GM21423 (cell line): ENCODE results near the gene YAP1.

Experiments
- ATAC-seq: cut with Tn5 transposase; IDR thresholded peaks from one replicate; pipeline ENCODE4 v1.9.1; 2021; ENCODE audit warnings: mild to moderate bottlenecking, moderate library complexity; ENCODE audit not compliant: unreplicated experiment

YAP1 gene

DNA sequence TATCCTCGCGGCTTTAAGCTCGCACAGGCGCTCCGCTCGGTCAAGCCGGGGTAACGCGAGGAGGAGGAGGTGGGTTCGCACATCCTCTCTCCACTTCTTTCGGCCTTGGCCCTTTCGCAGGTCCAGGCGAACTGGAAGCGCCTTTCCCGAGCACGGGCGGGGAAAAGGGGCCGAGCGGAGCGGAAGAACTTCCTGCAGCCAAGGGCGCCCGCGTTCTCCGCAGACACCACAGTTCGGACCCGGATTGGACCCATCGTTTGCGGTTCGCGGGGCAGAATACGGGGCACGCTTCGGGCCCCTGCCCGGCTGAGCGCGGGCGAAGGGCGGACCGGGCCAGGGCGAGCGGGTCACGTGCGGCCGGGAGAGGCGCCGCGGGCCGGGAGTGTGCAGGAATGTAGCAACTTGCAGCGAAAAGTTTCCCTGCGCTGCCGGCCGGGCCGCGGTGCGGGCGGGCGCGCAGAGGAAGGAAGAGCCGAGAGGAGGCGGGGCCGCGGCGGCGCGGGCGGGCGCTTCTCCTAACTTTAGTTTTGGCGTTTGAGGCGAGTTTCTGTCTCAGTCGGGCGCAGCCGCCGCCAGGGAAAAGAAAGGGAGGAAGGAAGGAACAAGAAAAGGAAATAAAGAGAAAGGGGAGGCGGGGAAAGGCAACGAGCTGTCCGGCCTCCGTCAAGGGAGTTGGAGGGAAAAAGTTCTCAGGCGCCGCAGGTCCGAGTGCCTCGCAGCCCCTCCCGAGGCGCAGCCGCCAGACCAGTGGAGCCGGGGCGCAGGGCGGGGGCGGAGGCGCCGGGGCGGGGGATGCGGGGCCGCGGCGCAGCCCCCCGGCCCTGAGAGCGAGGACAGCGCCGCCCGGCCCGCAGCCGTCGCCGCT is at the start of gene YAP1:
Gene YAP1, plus strand, starts transcription at position 552 of the 865 bp plus-strand sequence. CDS start 402 bp downstream, outside the sequence.
- peak; percentile 90 for ATAC-seq

DNA sequence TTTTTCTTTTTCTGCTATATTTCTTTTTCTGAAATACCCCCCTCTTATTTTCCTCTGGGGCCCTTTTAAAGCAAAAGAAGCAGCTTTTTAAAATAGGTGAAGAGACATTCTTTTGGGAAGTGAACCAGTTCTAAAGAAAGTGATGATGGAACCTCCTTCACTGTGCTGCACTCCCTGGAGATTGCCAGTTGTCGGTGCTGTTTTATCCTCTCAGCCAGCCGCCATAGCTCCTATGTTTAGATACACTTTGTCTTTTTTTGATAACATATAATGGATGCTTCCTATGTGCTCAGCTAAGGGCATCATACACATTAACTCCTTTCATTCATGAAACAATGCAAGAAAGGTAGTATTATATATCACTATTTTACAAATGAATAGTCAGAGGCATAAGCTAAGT is 49.0 kb upstream of the YAP1 start:
- no peak for ATAC-seq

GRCh38 chr11:102062106-102062505 is 48.1 kb upstream of the YAP1 start:
- no peak for ATAC-seq

- no peak for ATAC-seq
Measured at GRCh38 chr11:102064316-102064715, 45.9 kb upstream of the YAP1 start.

DNA sequence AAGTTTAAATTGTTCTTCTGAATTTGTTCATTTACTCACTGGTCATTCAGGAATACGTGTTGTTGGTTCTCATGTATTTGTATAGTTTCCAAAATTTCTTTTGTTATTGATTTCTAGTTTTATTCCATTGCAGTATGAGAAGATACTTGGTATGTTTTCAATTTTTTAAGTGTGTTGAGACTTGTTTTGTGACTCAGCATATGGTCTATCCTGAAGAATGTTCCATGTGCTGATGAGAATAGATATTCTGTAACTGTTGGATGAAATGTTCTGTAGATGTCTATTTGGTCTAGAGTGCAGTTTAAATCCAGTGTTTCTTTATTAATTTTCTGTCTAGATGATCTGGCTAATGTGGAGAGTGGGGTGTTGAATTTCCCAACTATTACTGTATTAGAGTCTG is 39.5 kb upstream of the YAP1 start:
- ATAC-seq = no peak

- ATAC-seq = no peak
Measured at GRCh38 chr11:102071497-102072472, 38.5 kb upstream of the YAP1 start.

GRCh38 chr11:102073253-102073652 is 37.0 kb upstream of the YAP1 start:
- ATAC-seq = no peak

DNA sequence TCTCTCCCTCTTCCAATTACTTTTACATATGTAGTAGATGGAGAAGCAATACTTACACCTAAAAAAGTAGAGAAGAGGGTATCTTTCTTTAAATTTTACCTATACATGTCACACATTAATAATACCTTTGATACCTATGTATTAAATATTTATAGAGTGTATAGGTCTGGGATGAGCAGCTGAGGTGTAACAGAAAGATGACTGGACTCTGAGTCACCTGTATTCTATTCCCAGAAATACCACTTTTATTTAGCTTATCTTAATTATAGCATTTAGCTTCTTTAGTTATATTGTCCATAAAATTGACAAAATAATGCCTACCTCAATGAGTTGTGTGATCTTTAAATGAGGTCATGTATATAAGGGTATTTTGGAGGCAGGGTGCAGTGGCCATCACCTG is 30.6 kb upstream of the YAP1 start:
- ATAC-seq = no peak

GRCh38 chr11:102081313-102081712 is 28.9 kb upstream of the YAP1 start:
- no peak for ATAC-seq

DNA sequence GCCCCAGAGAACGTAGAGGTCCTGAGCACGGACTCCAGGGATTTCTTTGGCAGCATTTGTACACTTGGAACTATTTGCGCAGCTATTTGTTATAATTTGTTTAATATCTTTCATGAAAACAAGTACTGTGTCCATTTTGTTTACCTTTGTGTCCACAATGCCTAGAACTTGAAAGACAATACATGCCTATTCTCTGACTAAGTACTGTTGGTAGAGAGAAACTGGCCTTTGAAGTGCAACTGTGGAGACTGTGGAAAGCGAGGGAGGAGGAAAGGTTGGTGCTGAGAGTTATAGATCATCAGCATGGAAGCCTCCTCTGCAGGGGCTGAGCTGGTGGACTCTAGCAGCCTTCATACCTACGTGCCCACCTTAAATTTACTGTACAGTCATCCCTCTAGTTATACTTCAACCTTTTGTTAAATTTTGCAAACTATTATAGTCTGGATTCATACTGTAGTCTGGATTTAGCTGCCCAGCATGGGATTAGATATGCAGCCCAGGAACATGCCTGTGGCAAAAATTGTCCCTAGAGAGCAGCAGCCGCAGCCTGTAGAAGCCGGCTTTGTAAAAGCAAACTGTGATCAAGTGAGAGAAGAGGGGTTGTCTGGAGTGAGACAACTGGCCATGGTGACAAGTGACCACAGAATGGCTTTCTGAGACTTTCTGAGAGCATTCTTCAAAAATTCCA is 24.2 kb upstream of the YAP1 start:
- ATAC-seq = no peak

DNA sequence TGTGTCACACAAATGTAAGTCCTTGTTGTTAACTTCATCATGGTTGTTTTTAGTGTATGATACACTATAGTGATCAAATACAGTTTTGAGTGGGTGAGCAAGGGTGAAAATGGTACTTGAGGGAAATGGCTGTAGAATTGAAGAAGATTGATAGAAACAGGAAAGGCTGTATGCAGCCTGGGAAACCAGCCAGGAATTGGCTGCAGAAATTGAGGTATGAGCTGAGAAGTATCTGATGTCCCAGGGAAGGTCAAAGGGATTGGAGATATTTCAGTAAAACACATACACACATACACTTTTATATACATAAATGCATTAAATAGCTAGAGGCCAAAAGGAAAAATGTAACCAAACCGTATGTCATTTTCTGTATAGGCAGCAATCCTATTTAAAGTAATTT is 13.1 kb upstream of the YAP1 start:
- ATAC-seq = no peak

DNA sequence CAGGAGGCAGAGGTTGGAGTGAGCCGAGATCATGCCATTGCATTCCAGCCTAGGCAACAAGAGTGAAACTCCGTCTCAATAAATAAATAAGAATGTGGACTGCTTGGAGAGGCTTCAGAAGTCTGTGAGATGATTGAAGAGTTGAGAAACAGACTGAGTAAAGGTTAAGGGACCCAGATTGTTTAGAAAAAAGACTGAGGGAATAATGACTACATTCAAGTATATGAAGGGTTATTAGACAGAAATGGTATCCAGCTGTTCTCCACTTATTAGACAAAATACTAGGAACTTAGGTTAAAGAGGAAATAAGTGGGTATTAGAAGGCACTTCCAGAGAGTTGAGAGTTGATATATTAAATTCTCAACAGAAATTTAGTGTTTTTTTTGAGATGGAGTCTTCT is 10.5 kb upstream of the YAP1 start:
- no peak for ATAC-seq

DNA sequence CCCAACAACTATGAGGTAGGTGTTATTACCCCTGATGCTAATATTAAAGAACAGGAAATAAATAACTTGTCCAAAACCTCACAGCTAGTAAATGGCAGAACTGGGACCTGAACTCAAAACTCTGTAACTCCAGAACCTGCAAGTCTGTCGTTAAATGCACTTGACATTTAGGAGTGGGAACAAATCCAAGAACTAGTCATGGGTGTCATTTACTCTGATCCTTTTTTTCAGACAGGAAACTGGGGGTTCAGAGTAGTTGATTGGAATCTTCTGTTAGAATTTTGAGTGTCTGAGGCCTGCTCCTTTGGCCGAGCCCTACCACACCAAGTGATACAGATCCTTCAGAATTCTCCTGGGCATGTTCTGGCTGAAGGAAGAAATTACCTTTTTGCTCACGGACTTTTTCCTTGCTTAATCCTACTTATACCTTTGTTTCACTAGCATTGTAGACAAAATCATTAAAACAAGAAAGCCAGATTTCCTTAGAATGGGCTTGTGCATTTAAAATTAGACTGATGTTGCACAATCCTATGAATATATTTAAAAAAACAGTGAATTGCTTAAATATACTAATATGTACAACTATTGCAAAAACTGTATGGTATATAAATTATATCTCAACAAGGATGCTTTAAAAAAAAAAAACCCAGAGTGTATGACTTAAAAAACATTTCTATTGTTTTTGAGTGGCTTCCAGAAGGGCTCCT is 1.4 kb upstream of the YAP1 start:
- no peak for ATAC-seq

DNA sequence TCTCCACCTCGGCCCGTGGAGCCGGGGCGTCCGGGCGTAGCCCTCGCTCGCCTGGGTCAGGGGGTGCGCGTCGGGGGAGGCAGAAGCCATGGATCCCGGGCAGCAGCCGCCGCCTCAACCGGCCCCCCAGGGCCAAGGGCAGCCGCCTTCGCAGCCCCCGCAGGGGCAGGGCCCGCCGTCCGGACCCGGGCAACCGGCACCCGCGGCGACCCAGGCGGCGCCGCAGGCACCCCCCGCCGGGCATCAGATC is 439 bp downstream of the YAP1 start:
- peak; percentile 15 for ATAC-seq

DNA sequence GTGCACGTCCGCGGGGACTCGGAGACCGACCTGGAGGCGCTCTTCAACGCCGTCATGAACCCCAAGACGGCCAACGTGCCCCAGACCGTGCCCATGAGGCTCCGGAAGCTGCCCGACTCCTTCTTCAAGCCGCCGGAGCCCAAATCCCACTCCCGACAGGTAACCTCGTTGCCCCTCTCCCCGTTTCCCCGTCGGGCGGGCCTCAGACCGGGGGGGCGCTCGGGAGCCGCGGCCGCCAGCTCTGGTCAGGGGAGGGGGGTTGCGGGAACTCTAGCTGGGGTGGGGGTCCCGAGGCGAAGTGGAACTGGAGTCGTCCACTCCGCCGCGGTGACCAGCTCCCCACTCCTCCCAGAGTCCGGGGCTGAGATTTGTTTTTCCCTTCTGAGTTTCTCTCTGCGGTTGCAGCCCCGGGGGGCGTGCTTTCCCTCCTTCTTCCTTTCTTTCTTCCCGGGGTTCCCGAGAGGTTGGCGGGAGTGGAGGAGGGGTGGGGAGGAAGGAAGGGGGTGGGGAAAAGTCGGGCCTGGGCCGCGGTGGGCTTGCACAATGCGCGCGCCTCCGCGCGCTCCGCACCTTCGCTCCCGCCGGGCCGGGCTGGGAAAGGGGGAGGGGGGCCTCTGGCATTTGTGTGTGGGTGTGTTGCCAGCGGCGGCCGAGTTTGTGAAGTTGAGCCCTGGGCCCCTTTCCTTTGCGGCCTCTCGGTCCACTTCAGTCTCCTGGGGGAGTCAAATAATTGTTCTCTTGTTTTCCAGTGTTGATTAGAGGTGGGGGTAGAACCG is 952 bp downstream of the YAP1 start:
- no peak for ATAC-seq

DNA sequence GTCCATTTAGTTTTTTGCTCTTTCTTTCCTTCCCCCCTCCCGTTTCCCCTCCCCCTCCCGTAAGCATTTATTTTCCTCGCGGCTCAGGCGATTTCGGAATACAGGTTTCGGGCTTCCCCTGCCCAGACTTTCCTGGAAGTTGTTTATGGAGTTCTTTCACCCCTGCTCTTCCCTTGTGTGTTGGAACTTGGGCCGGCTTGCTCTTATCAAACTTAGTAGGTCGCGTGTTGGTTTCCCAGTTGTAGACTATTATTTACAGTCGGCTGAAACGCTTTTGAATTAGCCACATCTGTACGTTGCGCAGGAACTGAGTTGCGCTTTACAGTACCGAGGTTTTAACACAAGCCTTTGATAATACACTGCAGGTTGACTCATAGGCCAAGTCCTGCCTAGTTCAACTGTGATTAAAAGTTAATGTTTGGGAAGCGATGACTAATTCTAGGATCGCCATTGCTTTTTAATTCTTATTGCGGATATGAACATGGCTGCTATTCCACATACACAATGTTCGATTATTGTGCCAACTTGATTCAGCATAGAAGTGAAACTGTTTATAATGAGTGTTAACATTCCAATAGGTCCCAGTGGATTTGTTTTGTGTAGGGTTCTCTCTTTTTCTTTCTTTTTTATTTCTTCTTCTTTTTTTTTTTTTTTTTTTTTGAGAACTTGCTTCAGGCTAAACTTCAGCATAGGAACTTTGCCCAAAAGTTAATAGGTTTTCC is 1.7 kb downstream of the YAP1 start:
- ATAC-seq = no peak

- ATAC-seq = no peak
Measured at GRCh38 chr11:102112509-102112821, 2.2 kb downstream of the YAP1 start.

DNA sequence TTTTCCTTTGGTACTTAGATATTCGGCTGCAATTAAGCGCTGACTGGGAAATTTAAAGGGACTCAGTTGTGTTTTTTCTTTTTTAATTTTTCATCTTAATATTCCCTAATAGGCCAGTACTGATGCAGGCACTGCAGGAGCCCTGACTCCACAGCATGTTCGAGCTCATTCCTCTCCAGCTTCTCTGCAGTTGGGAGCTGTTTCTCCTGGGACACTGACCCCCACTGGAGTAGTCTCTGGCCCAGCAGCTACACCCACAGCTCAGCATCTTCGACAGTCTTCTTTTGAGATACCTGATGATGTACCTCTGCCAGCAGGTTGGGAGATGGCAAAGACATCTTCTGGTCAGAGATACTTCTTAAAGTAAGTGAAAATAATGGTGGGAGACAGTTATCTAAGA is 3.8 kb downstream of the YAP1 start:
- no peak for ATAC-seq

DNA sequence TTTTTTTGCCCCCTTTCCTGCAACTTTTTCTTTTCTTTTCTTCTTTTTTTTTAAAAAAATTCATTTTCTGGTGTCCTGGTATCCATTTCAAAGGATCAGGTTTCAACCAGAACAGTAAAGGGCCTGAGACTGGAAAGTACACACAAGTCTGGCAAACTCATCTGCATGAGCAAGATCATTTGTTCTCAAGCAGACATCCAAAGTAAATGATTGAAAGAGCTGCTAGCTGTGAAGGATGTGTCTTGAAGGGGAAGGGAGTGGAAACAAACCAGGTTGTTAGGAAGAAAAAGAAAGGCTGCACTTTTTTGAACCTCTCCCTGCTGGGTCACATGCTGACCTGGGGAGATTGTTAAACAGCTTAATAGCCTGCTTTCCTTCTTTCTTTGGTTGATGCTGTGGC is 5.3 kb downstream of the YAP1 start:
- ATAC-seq = no peak
